PFSK-1 (cell line): Measurements from ENCODE around the gene STIM1. TPM values are rescaled to one million over a fixed set of nuclear protein-coding genes. Genes with fewer than 3 reads are reported as not detected.

Experiments
- FOXP2 ChIP-seq: optimal IDR thresholded peaks from 2 replicates; pipeline ENCODE3; 2011; ENCODE audit warnings: borderline replicate concordance, control low read depth, inconsistent platforms; ENCODE audit not compliant: insufficient read depth; ENCODE audit errors: extremely low read length, extremely low read depth
- POLR2AphosphoS5 ChIP-seq: IDR thresholded peaks from 2 replicates; pipeline ENCODE4 v1.6.1; 2012; ENCODE audit warnings: low read depth, mild to moderate bottlenecking, control low read depth, low read length, moderate library complexity
- REST ChIP-seq, 2 experiments: IDR thresholded peaks; 2 replicates each; pipeline versions ENCODE4 v1.6.1 to v1.8.0; 2011 to 2012; ENCODE audit warnings: low read depth in 2 of 2, low read length in 2 of 2, control low read depth in 1 of 2, inconsistent platforms in 1 of 2, mild to moderate bottlenecking in 1 of 2, moderate library complexity in 1 of 2; ENCODE audit not compliant: insufficient read depth in 1 of 2
- SIN3A ChIP-seq: IDR thresholded peaks from 2 replicates; pipeline ENCODE4 v1.6.1; 2012; ENCODE audit warnings: mild to moderate bottlenecking, low read length, moderate library complexity, borderline replicate concordance; ENCODE audit not compliant: insufficient read depth
- TAF1 ChIP-seq: IDR thresholded peaks from 2 replicates; pipeline ENCODE4 v1.6.1; 2012; ENCODE audit warnings: low read length, control low read depth, borderline replicate concordance; ENCODE audit not compliant: insufficient read depth
- polyA plus RNA-seq: library from polyadenylated mRNA; unstranded; fragments of >200 nt; gene quantifications from one replicate; pipeline ENCODE4 v1.2.1, GENCODE V29; 2012; ENCODE audit warnings: low read depth, missing spikeins; ENCODE audit not compliant: insufficient read length

STIM1 gene
- 27.2 TPM for polyA plus RNA-seq

- TF ChIP-seq TAF1 (peak; percentile 62; the same call in 1 of the 2 replicates), SIN3A (peak; percentile 59; the same call in 1 of the 2 replicates), FOXP2 (peak; percentile 37), REST (IDR thresholded peaks at IDR 0.05; ENCODE audit: insufficient read depth in 1 of 2, low read depth in 2 of 2, low read length in 2 of 2) (peak in 1 of 2 experiments; percentile 42; a peak in 1 of 4 replicates), POLR2AphosphoS5 (peak; percentile 69)
These were observed at the start of gene STIM1 for GRCh38 chr11:3854977-3855807. Gene STIM1, plus strand, starts transcription at chr11:3855664. Its CDS starts 607 bp downstream, at chr11:3856271.

DNA sequence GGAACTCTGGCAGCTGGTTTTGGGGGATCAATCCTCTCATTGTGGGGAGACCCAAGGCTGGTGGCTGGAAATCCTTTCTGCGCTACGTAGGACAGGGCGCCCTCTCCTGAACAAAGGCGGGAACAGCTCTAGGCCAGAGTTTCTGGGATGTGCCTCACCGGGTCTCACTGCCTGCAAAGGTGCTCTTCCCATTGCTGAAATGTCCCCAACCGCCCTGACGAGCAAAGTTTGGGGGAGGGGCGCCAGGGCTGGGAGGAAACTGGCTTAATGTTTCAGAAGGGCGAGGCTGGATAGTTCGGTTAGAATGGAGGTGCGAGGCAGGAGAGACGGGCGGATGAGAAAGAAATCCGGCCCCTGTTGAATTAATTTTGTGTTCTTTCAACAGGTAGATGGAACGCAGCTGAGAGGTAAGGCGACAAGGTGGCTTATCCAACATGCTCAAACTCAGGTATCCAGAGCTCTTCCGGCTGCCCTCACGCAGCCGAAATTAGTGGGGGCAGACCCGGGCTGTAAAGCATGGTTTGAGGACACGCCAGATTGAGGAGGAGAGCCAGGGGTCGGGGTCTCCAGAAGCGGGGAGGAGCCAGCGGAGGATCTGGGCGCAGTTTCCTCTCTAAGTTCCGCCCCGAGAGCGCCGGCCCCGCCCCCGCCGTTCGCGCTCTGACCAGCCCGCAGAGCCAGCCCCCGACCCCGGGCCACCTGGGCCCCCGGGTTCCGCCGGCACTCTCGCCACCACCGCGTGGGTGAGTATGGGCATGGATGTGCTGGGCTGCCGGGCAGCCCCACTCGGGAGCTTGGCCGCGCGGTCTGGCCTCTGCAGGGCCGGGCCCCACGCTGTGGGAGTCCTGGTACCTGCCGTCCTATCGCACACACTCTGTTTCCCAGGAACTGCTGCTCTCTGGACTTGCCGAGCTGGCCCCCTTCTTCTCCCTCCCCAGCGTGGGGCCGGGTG, 47.3 kb upstream of the STIM1 start, which contains the start of gene PGAP2:
PGAP2 (plus strand) TSS at position 652 of the 952 bp plus-strand sequence. CDS start 2,700 bp downstream, outside the sequence.
- TF ChIP-seq FOXP2 (no peak), POLR2AphosphoS5 (0 out of 2 replicates have a peak, but pooled peaks have one; percentile 45), SIN3A (no peak)

- TF ChIP-seq FOXP2 (no peak), TAF1 (0 out of 2 replicates have a peak, but pooled peaks have one; percentile 23), SIN3A (no peak), REST (IDR thresholded peaks at IDR 0.05; ENCODE audit: insufficient read depth in 1 of 2, low read depth in 2 of 2, low read length in 2 of 2) (no peak)
These were observed 46.4 kb upstream of the STIM1 start for GRCh38 chr11:3808861-3809623.

DNA sequence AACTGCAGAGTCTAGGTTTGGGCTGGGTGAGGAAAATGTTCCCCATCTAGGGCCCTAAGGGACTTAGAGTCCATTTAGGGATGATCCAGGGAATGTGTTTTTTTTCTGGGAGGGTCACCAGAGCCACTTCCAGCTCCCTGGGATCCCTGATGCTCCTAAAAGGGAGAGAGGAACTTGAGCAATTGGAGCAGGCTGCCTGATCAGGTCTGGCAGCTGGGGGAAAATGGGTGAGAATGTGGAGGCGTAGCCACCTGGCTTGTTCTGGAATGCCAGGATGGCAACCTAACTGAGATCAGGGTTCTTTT, 45.9 kb upstream of the STIM1 start:
- no peak for TF ChIP-seq REST (IDR thresholded peaks at IDR 0.05; ENCODE audit: insufficient read depth in 1 of 2, low read depth in 2 of 2, low read length in 2 of 2)
- no peak for TF ChIP-seq TAF1
- no peak for TF ChIP-seq POLR2AphosphoS5
- no peak for TF ChIP-seq FOXP2
- no peak for TF ChIP-seq SIN3A

- TF ChIP-seq SIN3A (no peak), FOXP2 (no peak), TAF1 (no peak), POLR2AphosphoS5 (no peak), REST (IDR thresholded peaks at IDR 0.05; ENCODE audit: insufficient read depth in 1 of 2, low read depth in 2 of 2, low read length in 2 of 2) (no peak)
These were observed 45.0 kb upstream of the STIM1 start for GRCh38 chr11:3810446-3810845.
